ENCODE measurements around the gene SCPEP1. TPM values are rescaled to one million over a fixed set of nuclear protein-coding genes. Genes with fewer than 3 reads are reported as not detected.

The SCPEP1 gene
- total RNA-seq, 1 donor from 2014 or later: 12.5 TPM

DNA sequence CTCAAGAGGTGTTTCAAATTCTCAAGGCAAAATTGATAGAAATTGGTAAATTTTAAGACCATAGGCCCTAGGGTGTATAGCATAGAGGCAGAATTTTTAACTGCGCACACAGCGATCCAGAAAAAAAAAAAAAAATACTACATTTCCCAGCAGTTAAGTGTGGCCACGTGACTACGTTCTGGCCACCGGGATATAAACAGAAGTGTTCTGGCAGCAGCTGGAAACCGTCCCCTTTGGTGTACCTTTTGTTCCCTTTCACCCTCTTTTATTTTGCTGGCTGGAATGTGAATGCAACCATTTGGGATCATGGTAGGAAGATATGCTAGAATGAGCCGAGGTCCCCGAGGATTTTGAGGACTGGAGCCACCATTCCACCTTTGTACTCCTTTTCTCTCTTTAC lies 54.4 kb downstream of the SCPEP1 start:
- no peaks in the 10 kb centered on the region for H3K36me3 ChIP-seq (ENCODE audit: control insufficient read depth in 3 of 3, insufficient read depth in 3 of 3, low read length in 3 of 3)
- H3K27me3 ChIP-seq (ENCODE audit: control insufficient read depth in 3 of 3, insufficient read depth in 3 of 3, low read length in 3 of 3): no peaks in the 10 kb centered on the region
- no peak overlapping the region for H3K4me3 ChIP-seq (ENCODE audit: low read length in 3 of 3)
- H3K9ac ChIP-seq (ENCODE audit: low read depth in 1 of 3, low read length in 3 of 3): no peak overlapping the region
- H3K27ac ChIP-seq (ENCODE audit: low read depth, low read length): peak overlapping the region; percentile 42
- peaks cover 28 to 32% (median 31%) of the 10 kb centered on the region in 3 donors for H3K4me1 ChIP-seq (ENCODE audit: control insufficient read depth in 3 of 3, insufficient read depth in 3 of 3, low read length in 3 of 3)
- H3K9me3 ChIP-seq (ENCODE audit: control insufficient read depth in 3 of 3, low read length in 3 of 3): peaks cover 0 to 4% (median 0%) of the 10 kb centered on the region in 3 donors

DNA sequence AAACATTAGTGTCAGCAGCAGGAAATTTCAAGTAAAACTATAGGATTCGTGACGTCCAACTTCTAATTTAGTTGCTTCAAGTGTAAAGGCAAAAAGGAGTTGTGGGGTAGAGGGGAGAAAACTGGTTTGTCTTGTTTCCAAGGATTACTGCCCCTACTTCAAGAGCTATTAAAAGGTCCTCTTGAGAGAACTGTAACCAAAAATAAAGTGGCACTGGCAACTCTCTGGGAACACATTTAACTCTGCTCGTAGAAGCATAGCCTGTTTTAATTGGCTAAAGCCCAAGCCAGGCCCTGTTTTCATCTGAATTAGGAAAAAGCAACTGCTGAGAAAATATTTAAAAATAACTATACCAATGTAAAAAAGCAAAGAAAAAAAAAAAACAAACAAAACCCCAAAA lies 55.4 kb downstream of the SCPEP1 start:
- Histone ChIP-seq H3K36me3 (ENCODE audit: control insufficient read depth in 3 of 3, insufficient read depth in 3 of 3, low read length in 3 of 3) (no peaks in the 10 kb centered on the region), H3K4me1 (ENCODE audit: control insufficient read depth in 3 of 3, insufficient read depth in 3 of 3, low read length in 3 of 3) (peaks cover 28 to 32% (median 31%) of the 10 kb centered on the region in 3 donors), H3K9me3 (ENCODE audit: control insufficient read depth in 3 of 3, low read length in 3 of 3) (peaks cover 0 to under 1% (median 0%) of the 10 kb centered on the region in 3 donors), H3K9ac (ENCODE audit: low read depth in 1 of 3, low read length in 3 of 3) (peak overlapping the region in 2 of 3 donors; percentile 40), H3K27ac (ENCODE audit: low read depth, low read length) (peak overlapping the region; percentile 42), H3K27me3 (ENCODE audit: control insufficient read depth in 3 of 3, insufficient read depth in 3 of 3, low read length in 3 of 3) (no peaks in the 10 kb centered on the region), H3K4me3 (ENCODE audit: low read length in 3 of 3) (peak overlapping the region in 1 of 3 donors; percentile 19)

DNA sequence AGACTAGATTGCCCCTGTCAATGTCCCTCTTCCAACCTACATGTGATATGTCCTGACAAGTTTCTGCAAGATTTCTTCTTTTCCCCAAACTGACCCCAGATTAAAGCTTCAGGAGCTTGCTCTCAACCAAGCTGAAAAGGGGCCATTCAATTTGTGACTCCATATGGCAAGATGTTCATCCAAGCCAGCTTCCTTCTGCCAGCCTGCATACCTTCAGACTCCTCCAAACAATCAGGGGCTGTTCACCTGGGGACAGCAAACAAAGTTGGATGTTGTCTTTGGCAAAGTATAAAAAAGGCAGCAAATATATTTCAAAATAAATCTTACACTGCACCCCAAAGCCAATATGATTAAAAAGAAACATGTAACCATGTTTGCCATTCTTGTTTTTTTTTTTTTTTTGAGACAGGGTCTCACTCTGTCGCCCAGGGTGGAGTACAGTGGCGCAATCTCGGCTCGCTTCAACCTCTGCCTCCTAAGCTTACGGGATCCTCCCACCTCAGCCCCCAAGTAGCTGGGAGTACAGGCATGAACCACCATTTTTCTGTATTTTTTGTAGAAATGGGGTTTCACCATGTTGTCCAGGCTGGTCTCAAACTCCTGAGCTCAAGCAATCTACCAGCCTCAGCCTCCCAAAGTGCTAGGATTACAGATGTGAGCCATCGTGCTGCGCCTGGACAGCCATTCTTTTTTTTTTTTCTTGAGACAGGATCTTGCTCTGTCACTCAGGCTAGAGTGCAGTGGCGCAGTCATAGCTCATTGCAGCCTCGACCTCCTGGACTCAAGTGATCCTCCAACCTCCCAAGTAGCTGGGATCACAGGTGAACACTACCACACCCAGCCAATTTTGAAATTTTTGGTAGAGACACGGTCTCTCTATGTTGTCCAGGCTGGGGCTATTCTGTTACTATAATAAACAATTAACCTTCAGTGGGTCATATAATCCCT lies 57.1 kb downstream of the SCPEP1 start:
- H3K27ac ChIP-seq (ENCODE audit: low read depth, low read length): no peak overlapping the region
- H3K36me3 ChIP-seq (ENCODE audit: control insufficient read depth in 3 of 3, insufficient read depth in 3 of 3, low read length in 3 of 3): no peaks in the 10 kb centered on the region
- peak overlapping the region in 1 of 3 donors; percentile 23 for H3K9ac ChIP-seq (ENCODE audit: low read depth in 1 of 3, low read length in 3 of 3)

DNA sequence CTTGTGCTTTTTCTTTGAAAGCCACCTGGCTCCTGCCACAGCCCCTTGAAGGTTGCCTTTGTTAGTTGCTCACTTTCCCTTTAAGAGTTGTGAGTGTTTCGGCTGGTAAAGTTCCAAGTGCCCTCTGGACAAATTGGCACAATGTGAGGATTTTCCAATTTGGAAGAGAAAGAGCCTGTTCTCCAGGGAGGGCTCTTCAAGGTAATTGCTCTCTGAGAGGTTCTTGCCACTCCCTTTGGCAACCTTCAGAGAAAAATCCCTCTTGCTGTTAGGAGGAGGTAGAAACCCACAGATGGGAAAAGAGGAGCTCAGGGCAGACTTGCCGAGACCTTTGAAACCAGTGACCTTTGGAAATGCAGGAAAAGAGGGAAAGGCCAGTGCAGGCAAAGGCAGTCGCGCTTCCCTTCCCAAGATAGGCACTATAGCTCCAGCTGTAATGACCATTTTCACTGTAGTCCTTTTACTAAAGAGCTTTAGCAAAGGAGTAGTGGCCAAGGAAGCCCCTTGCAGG lies 58.1 kb downstream of the SCPEP1 start:
- Histone ChIP-seq H3K27me3 (ENCODE audit: control insufficient read depth in 3 of 3, insufficient read depth in 3 of 3, low read length in 3 of 3) (no peaks in the 10 kb centered on the region), H3K36me3 (ENCODE audit: control insufficient read depth in 3 of 3, insufficient read depth in 3 of 3, low read length in 3 of 3) (no peaks in the 10 kb centered on the region), H3K4me1 (ENCODE audit: control insufficient read depth in 3 of 3, insufficient read depth in 3 of 3, low read length in 3 of 3) (peaks cover 28 to 32% (median 31%) of the 10 kb centered on the region in 3 donors), H3K9me3 (ENCODE audit: control insufficient read depth in 3 of 3, low read length in 3 of 3) (no peaks in the 10 kb centered on the region), H3K4me3 (ENCODE audit: low read length in 3 of 3) (peak overlapping the region in 2 of 3 donors; percentile 11 to 15), H3K27ac (ENCODE audit: low read depth, low read length) (no peak overlapping the region), H3K9ac (ENCODE audit: low read depth in 1 of 3, low read length in 3 of 3) (peak overlapping the region in 1 of 3 donors; percentile 54)

More for the DNA sequence above, 57.1 kb downstream of the SCPEP1 start:
- Histone ChIP-seq H3K4me3 (ENCODE audit: low read length in 3 of 3) (peak overlapping the region in 1 of 3 donors; percentile 11), H3K27me3 (ENCODE audit: control insufficient read depth in 3 of 3, insufficient read depth in 3 of 3, low read length in 3 of 3) (no peaks in the 10 kb centered on the region), H3K4me1 (ENCODE audit: control insufficient read depth in 3 of 3, insufficient read depth in 3 of 3, low read length in 3 of 3) (peaks cover 28 to 32% (median 31%) of the 10 kb centered on the region in 3 donors), H3K9me3 (ENCODE audit: control insufficient read depth in 3 of 3, low read length in 3 of 3) (no peaks in the 10 kb centered on the region)

DNA sequence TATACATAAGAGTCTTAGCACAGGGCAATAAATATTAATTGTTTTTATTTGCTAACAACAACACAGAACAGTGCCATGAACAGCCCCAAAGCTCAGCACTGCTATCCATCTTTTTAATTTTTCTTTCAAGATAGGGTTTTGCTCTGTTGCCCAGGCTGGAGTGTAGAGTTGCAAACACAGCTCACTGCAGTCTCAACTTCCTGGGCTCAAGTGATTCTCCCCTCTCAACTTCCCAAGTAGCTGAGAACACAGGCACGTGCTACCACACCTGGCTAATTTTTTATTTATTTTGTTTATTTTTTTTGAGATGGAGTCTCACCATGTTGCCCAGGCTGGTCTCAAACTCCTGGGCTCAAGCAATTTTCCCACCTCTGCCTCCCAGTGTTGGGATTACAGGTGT lies 59.5 kb downstream of the SCPEP1 start:
- no peak overlapping the region for H3K27ac ChIP-seq (ENCODE audit: low read depth, low read length)
- no peak overlapping the region for H3K9ac ChIP-seq (ENCODE audit: low read depth in 1 of 3, low read length in 3 of 3)
- peaks cover 28 to 32% (median 31%) of the 10 kb centered on the region in 3 donors for H3K4me1 ChIP-seq (ENCODE audit: control insufficient read depth in 3 of 3, insufficient read depth in 3 of 3, low read length in 3 of 3)
- no peaks in the 10 kb centered on the region for H3K9me3 ChIP-seq (ENCODE audit: control insufficient read depth in 3 of 3, low read length in 3 of 3)
- no peaks in the 10 kb centered on the region for H3K27me3 ChIP-seq (ENCODE audit: control insufficient read depth in 3 of 3, insufficient read depth in 3 of 3, low read length in 3 of 3)
- H3K4me3 ChIP-seq (ENCODE audit: low read length in 3 of 3): no peak overlapping the region
- no peaks in the 10 kb centered on the region for H3K36me3 ChIP-seq (ENCODE audit: control insufficient read depth in 3 of 3, insufficient read depth in 3 of 3, low read length in 3 of 3)

DNA sequence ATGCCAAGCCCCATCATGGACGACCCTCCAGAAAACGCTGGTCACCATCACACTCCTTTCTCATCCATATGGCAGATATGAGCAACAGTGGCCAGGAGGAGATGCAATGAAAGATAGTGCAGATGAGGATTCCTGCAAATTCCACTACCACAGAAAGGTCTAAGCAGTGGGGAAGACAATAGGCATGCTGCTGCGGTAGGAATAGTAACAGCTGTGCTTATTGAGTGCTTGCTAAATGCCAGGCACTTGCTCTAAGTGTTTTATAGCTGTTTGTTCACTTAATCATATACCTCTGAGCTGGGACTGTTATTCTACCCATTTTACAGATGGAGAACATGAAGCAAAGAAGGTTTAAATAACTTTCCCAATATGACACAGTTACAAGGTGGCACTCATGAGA lies 60.6 kb downstream of the SCPEP1 start:
- Histone ChIP-seq H3K27ac (ENCODE audit: low read depth, low read length) (no peak overlapping the region), H3K4me3 (ENCODE audit: low read length in 3 of 3) (no peak overlapping the region), H3K4me1 (ENCODE audit: control insufficient read depth in 3 of 3, insufficient read depth in 3 of 3, low read length in 3 of 3) (peaks cover 28% of the 10 kb centered on the region in 3 donors), H3K9me3 (ENCODE audit: control insufficient read depth in 3 of 3, low read length in 3 of 3) (no peaks in the 10 kb centered on the region), H3K27me3 (ENCODE audit: control insufficient read depth in 3 of 3, insufficient read depth in 3 of 3, low read length in 3 of 3) (peaks cover 0 to 3% (median 3%) of the 10 kb centered on the region in 3 donors), H3K36me3 (ENCODE audit: control insufficient read depth in 3 of 3, insufficient read depth in 3 of 3, low read length in 3 of 3) (no peaks in the 10 kb centered on the region), H3K9ac (ENCODE audit: low read depth in 1 of 3, low read length in 3 of 3) (no peak overlapping the region)

DNA sequence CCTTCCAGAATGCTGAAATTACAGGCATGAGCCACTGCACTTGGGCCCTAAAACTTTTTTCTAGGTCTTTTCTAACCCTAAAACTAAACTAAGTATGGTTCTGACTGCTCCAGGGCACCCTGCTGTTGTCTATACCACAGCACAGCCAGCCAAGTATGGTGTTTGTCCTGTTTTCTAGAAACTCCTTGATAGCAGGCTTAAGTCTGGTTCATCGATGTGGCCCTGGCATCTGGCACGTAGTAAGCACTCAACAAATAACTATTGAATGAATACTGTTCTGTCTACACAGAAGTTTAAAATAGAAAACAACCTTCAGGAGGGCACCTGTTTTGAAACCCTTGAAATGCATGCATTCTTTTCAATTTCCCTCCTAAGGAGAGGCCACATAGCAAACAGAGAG lies 62.6 kb downstream of the SCPEP1 start:
- no peaks in the 10 kb centered on the region for H3K36me3 ChIP-seq (ENCODE audit: control insufficient read depth in 3 of 3, insufficient read depth in 3 of 3, low read length in 3 of 3)
- H3K27ac ChIP-seq (ENCODE audit: low read depth, low read length): no peak overlapping the region
- H3K27me3 ChIP-seq (ENCODE audit: control insufficient read depth in 3 of 3, insufficient read depth in 3 of 3, low read length in 3 of 3): peaks cover 4 to 5% (median 4%) of the 10 kb centered on the region in 3 donors
- no peak overlapping the region for H3K9ac ChIP-seq (ENCODE audit: low read depth in 1 of 3, low read length in 3 of 3)
- H3K4me3 ChIP-seq (ENCODE audit: low read length in 3 of 3): no peak overlapping the region
- H3K4me1 ChIP-seq (ENCODE audit: control insufficient read depth in 3 of 3, insufficient read depth in 3 of 3, low read length in 3 of 3): peaks cover 11 to 15% (median 13%) of the 10 kb centered on the region in 3 donors
- H3K9me3 ChIP-seq (ENCODE audit: control insufficient read depth in 3 of 3, low read length in 3 of 3): no peaks in the 10 kb centered on the region

DNA sequence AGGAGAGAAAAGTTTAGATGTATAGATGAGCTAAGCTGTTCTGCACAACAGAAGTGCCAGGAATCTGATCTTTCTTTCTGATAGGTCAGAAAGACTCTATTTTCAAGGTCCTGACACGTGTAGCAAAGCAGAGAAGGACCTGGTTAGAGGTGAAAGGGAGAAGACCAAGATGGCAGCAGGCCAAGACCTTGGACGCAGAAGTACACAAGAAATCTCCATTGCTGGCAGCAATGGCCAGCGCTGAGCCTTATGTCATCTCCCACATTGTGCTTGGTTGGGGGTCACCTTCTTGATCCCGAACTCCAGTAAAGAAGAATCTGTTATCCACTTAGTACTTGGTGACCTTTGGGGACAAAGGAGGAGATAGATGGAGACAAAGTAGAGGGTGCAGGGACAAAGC lies 65.3 kb downstream of the SCPEP1 start:
- Histone ChIP-seq H3K4me1 (ENCODE audit: control insufficient read depth in 3 of 3, insufficient read depth in 3 of 3, low read length in 3 of 3) (peaks cover 11 to 13% (median 11%) of the 10 kb centered on the region in 3 donors), H3K27ac (ENCODE audit: low read depth, low read length) (no peak overlapping the region), H3K27me3 (ENCODE audit: control insufficient read depth in 3 of 3, insufficient read depth in 3 of 3, low read length in 3 of 3) (peaks cover 11 to 20% (median 11%) of the 10 kb centered on the region in 3 donors)

DNA sequence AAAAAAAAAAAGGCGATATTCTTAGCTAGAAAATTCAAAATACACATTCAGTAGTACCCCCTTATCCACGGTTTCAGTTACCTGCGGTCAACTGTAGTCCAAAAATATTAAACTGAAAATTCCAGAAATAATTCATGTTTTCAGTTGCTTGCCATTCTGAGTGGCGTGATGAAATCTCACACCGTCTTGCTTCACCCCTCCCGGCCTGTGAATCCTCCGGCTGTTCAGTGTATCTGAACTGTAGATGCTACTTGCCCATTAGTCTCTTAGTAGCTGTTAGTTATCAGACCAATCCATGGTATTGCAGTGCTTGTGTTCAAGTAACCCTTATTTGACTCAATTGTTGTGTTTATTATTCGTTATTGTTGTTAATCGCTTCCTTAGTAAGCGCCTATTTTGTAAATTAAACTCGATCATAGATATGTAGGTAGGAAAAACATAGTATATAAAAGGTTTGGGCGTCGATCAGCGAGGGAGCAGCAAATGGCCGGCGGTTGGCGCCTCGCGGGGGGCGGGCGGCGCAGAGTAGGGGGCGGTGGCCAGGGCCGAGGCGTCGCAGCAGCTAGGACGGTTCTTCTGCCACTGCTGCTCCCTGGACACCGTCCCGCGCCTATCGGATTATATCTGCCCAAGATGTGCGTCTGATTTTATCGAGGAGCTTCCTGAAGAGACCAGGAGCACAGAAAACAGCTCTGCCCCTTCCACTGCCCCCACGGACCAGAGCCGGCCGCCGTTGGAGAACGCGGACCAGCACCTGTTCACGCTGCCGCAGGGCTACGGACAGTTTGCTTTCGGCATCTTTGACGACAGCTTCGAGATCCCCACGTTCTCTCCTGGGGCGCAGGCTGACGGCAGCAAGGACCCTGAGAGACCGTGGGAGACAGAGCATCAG lies 67.3 kb downstream of the SCPEP1 start:
- H3K36me3 ChIP-seq (ENCODE audit: control insufficient read depth in 3 of 3, insufficient read depth in 3 of 3, low read length in 3 of 3): no peaks in the 10 kb centered on the region
- peak overlapping the region; percentile 59 to 70 (median 66) for H3K4me3 ChIP-seq (ENCODE audit: low read length in 3 of 3)
- peak overlapping the region in 1 of 3 donors; percentile 68 for H3K9ac ChIP-seq (ENCODE audit: low read depth in 1 of 3, low read length in 3 of 3)
- H3K4me1 ChIP-seq (ENCODE audit: control insufficient read depth in 3 of 3, insufficient read depth in 3 of 3, low read length in 3 of 3): peaks cover 12 to 16% (median 13%) of the 10 kb centered on the region in 3 donors
- no peak overlapping the region for H3K27ac ChIP-seq (ENCODE audit: low read depth, low read length)
- H3K27me3 ChIP-seq (ENCODE audit: control insufficient read depth in 3 of 3, insufficient read depth in 3 of 3, low read length in 3 of 3): peaks cover 11 to 20% (median 11%) of the 10 kb centered on the region in 3 donors
- H3K9me3 ChIP-seq (ENCODE audit: control insufficient read depth in 3 of 3, low read length in 3 of 3): no peaks in the 10 kb centered on the region

More for the DNA sequence above, 65.3 kb downstream of the SCPEP1 start:
- no peaks in the 10 kb centered on the region for H3K9me3 ChIP-seq (ENCODE audit: control insufficient read depth in 3 of 3, low read length in 3 of 3)
- no peak overlapping the region for H3K9ac ChIP-seq (ENCODE audit: low read depth in 1 of 3, low read length in 3 of 3)
- H3K36me3 ChIP-seq (ENCODE audit: control insufficient read depth in 3 of 3, insufficient read depth in 3 of 3, low read length in 3 of 3): no peaks in the 10 kb centered on the region
- H3K4me3 ChIP-seq (ENCODE audit: low read length in 3 of 3): no peak overlapping the region

Data from skeletal muscle tissue (tissue), 4 donors.